Right lobe of liver (tissue), 6 donors: ENCODE data around the gene ITPR2. TPM values are rescaled to one million over a fixed set of nuclear protein-coding genes. Genes with fewer than 3 reads are reported as not detected.

Experiments used
- ATAC-seq, 4 donors: fragments of 200-7000 bp; cut with Tn5 transposase; one replicate each; pipeline ENCODE4 v1.9.1; 2020; ENCODE audit warnings: mild to moderate bottlenecking in 4 of 4, moderate library complexity in 4 of 4
- DNase-seq, 3 donors: peaks; one replicate each; pipeline ENCODE4 v3.0.0-alpha.2; 2020
- H3K27ac ChIP-seq, 3 donors: fragments of 200-600 bp; one replicate each; pipeline ENCODE4 v1.8.0; 2022
- H3K27me3 ChIP-seq, 2 donors: fragments of 200-600 bp; one replicate each; pipeline ENCODE4 v1.8.0; 2022
- H3K36me3 ChIP-seq, 4 donors: fragments of 200-600 bp; sonication (generic) in 1 of 4; one replicate each; pipeline versions ENCODE4 v1.5.1 to v1.8.0; 2017 to 2022; ENCODE audit warnings: control low read depth in 1 of 4
- H3K4me1 ChIP-seq, 4 donors: fragments of 200-600 bp; sonication (generic) in 1 of 4; one replicate each; pipeline versions ENCODE4 v1.5.1 to v1.8.0; 2017 to 2022; ENCODE audit warnings: control low read depth in 1 of 4
- H3K4me3 ChIP-seq, 3 donors: fragments of 200-600 bp; one replicate each; pipeline ENCODE4 v1.8.0; 2022
- H3K9me3 ChIP-seq, 4 donors: fragments of 200-600 bp; sonication (generic) in 1 of 4; one replicate each; pipeline versions ENCODE4 v1.5.1 to v1.8.0; 2017 to 2022; ENCODE audit warnings: control low read depth in 1 of 4
- POLR2A ChIP-seq: fragments of 450-650 bp; IDR thresholded peaks from one replicate; pipeline ENCODE4 v1.6.1; 2017; ENCODE audit warnings: antibody characterized with exemption, mild to moderate bottlenecking
- WGBS: methylation state at CpG from one replicate; pipeline ENCODE4 v1.1.6; 2018; ENCODE audit warnings: low coverage, low lambda C conversion rate; ENCODE audit not compliant: insufficient coverage; ENCODE audit errors: missing lambda C conversion rate; 5-methylcytosine and 5-hydroxymethylcytosine counted together
- intact Hi-C, 2 donors: fragments of 100-400 bp; cut with DNase I; formaldehyde crosslinking; loops; one replicate each; pipeline versions ENCODE4 v1.11.2 to v1.14.1; 2022
- total RNA-seq, 6 experiments: library from RNA; depleted of rRNA in 2 of 6; stranded (reverse); fragments of >200 nt in 2 of 6; fragmentation: NEBNext Ultra II Directional in 3 of 6; extraction: Animal tissue kit (Norgen Biotek cat#: 25700) in 3 of 6; gene quantifications; one replicate each; pipeline versions ENCODE4 v1.1.0 to v1.2.4, GENCODE V29; 2016 to 2023
- TF ChIP-seq, protein P1 (sequence below), 4 donors: fragments of 200-600 bp in 3 of 4; fragments of 450-650 bp in 1 of 4; IDR thresholded peaks; one replicate each; pipeline versions ENCODE4 v1.5.1 to v1.8.0; 2016 to 2022; ENCODE audit warnings: antibody characterized with exemption in 4 of 4, mild to moderate bottlenecking in 2 of 4
- donor health status: DM: no; HTN: yes; CAD: no.
- donor health status: DM: no; HTN: no; CAD: no.
- donor health status: DM: no; HTN: no; CAD: no.
- donor health status: DM: no; HTN: yes; CAD: no.
- donor health status: DM: no; HTN: yes; CAD: no.

The ITPR2 gene
- total RNA-seq, 6 experiments from 2014 or later = 39.3 to 114 (median 57.2) TPM

DNA sequence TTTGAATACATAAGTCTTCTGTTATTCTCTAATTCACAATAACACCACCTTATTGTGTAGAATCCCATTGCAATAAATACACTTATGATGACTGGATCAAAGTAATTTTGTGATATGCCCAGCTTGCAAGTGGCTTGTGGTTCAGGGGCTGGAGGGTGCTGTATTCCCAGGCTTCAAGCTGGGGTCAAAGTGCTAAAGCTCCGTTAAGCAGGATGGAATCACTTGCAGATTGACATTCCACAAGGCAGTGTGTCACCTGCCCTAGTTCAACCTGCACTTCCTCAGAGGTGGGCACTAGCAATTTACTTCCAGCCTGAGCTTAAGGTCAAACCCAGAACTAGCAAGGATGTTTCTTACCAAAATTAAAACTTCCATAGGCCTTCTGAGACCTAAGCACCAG lies 471.0 kb downstream of the ITPR2 start:
- Histone ChIP-seq H3K27me3 (no peaks in the 10 kb centered on the region), H3K9me3 (no peaks in the 10 kb centered on the region), H3K27ac (no peak overlapping the region), H3K4me1 (no peaks in the 10 kb centered on the region), H3K36me3 (no peaks in the 10 kb centered on the region), H3K4me3 (no peak overlapping the region)
- 20% methylated on average over 1 of the region's 1 CpG for WGBS
- intact Hi-C loops = no loop called here
- no peak for DNase-seq
- ATAC-seq = peak in 1 of 4 donors; percentile 66
- no peak for TF ChIP-seq POLR2A
- TF ChIP-seq, protein P1, sequence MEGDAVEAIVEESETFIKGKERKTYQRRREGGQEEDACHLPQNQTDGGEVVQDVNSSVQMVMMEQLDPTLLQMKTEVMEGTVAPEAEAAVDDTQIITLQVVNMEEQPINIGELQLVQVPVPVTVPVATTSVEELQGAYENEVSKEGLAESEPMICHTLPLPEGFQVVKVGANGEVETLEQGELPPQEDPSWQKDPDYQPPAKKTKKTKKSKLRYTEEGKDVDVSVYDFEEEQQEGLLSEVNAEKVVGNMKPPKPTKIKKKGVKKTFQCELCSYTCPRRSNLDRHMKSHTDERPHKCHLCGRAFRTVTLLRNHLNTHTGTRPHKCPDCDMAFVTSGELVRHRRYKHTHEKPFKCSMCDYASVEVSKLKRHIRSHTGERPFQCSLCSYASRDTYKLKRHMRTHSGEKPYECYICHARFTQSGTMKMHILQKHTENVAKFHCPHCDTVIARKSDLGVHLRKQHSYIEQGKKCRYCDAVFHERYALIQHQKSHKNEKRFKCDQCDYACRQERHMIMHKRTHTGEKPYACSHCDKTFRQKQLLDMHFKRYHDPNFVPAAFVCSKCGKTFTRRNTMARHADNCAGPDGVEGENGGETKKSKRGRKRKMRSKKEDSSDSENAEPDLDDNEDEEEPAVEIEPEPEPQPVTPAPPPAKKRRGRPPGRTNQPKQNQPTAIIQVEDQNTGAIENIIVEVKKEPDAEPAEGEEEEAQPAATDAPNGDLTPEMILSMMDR (IDR thresholded peaks at IDR 0.05) = no peak

DNA sequence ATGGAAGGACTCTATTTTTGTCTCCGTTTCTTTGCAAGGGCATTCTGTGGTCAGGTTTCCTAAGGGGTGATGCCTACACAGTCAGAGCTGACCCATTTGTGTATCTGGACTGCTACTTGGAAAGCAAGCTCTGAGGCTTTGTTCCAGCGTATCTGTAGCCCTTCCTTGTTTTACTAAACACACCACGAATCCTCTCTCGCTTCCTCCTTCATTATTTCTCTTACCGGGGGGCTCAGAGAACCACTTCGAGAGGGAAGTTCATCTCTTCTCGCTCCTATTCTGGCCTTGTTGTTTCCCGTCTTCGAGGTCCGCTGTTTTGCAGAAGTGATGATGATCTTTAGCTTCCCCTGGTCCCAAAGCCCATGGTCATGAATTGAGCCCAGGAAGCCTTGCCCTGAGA lies 472.9 kb downstream of the ITPR2 start:
- DNase-seq = no peak
- intact Hi-C loops = no loop called here
- ATAC-seq = peak in 3 of 4 donors; percentile 30 to 43 (median 38)
- 78% methylated on average over 9 of the region's 10 CpGs for WGBS
- H3K9me3 ChIP-seq = no peaks in the 10 kb centered on the region
- no peaks in the 10 kb centered on the region for H3K27me3 ChIP-seq
- H3K4me1 ChIP-seq = no peaks in the 10 kb centered on the region
- H3K36me3 ChIP-seq = no peaks in the 10 kb centered on the region
- TF ChIP-seq, protein P1 (IDR thresholded peaks at IDR 0.05) = no peak
- TF ChIP-seq POLR2A = no peak
- no peak overlapping the region for H3K27ac ChIP-seq
- H3K4me3 ChIP-seq = no peak overlapping the region

DNA sequence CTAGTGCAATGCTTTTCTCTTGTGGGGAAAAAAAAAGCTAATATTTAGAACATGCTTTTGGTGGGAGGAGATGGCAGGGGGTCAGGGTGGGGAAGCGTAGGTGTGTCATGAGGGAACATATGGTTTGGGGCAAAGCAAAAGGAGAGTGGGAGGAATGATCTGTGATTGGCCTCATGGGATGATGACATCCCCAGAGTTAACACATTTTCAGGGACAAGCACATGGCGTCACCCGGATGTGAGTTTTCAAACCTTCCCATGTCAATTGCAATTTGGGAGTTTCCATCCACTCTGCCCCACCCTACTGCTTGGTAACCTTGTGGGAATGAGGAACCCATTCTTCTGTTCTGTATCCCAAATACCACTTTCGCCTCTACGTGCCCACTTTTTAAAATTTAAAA lies 473.4 kb downstream of the ITPR2 start:
- no peak overlapping the region for H3K27ac ChIP-seq
- H3K9me3 ChIP-seq = no peaks in the 10 kb centered on the region
- TF ChIP-seq, protein P1 (IDR thresholded peaks at IDR 0.05) = no peak
- no peak for TF ChIP-seq POLR2A
- WGBS = 83% methylated on average over 3 of the region's 5 CpGs
- ATAC-seq (no peak), DNase-seq (no peak)
- no peaks in the 10 kb centered on the region for H3K27me3 ChIP-seq
- intact Hi-C loops = no loop called here
- no peaks in the 10 kb centered on the region for H3K4me1 ChIP-seq
- H3K36me3 ChIP-seq = no peaks in the 10 kb centered on the region
- no peak overlapping the region for H3K4me3 ChIP-seq

DNA sequence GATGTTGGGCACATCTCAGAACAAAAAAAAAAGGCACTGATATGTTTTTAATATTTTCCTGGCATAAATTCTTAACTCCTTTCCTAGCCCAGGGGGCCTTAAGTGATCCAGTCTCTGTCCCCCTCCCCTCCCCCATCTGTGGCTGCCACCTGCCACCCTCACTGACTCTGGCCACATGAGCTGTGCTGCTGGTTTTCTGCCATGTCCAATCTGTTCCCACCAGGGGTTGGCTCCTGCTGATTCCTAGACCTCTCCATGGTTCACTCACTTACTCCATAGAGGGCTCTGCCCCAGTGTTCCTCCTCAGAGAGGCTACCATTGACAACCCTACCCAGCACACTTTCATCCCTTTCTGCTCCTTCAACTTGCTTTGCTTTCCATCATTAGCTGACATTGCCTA lies 474.3 kb downstream of the ITPR2 start:
- H3K27ac ChIP-seq = no peak overlapping the region
- no peak for DNase-seq
- TF ChIP-seq, protein P1 (IDR thresholded peaks at IDR 0.05) = no peak
- no peak for TF ChIP-seq POLR2A

DNA sequence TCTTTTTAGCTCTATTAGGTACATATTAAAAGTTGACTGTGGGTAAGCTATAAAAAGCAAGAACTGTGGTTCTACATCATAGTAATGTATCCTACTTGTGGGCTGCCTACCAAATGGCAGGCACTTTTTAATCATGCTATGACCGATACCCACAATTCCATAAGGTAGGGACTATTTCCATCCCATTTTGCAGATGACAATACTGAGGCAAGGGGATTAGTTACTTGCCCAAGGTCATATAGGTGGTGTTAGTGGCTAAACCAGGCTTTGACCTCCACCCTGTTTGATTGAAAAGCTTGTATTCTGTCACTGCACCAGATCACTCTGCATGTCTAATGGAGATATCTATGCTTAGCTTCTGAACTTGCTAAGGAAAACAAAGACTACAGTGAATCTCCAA lies 485.7 kb downstream of the ITPR2 start:
- ATAC-seq = no peak
- H3K27me3 ChIP-seq = no peaks in the 10 kb centered on the region
- no peak overlapping the region for H3K27ac ChIP-seq
- H3K4me3 ChIP-seq = no peak overlapping the region
- TF ChIP-seq POLR2A = no peak
- TF ChIP-seq, protein P1 (IDR thresholded peaks at IDR 0.05) = no peak
- DNase-seq = no peak
- intact Hi-C loops = no loop called here
- H3K4me1 ChIP-seq = no peaks in the 10 kb centered on the region
- WGBS = 100% methylated on average over 1 of the region's 1 CpG
- peaks cover 0 to 3% (median 2%) of the 10 kb centered on the region in 4 donors for H3K36me3 ChIP-seq
- H3K9me3 ChIP-seq = no peaks in the 10 kb centered on the region

More for the DNA sequence above, 474.3 kb downstream of the ITPR2 start:
- ATAC-seq = no peak
- Histone ChIP-seq H3K27me3 (no peaks in the 10 kb centered on the region), H3K4me3 (no peak overlapping the region), H3K36me3 (no peaks in the 10 kb centered on the region), H3K4me1 (no peaks in the 10 kb centered on the region), H3K9me3 (no peaks in the 10 kb centered on the region)
- intact Hi-C loops = no loop called here
